Retinal pigment epithelial cell (primary cell): ENCODE data around the gene LOC101059915.

Experiments
- DNase-seq: peaks from one replicate; pipeline ENCODE4 v3.0.0-alpha.2; 2010; ENCODE audit warnings: low read depth
- H3K4me3 ChIP-seq: 2 replicates; pipeline ENCODE4 v1.5.1; 2011; ENCODE audit warnings: mild to moderate bottlenecking, low read length, control low read depth, moderate library complexity
- CTCF ChIP-seq: conservative IDR thresholded peaks from 2 replicates; pipeline ENCODE4 v1.5.1; 2011; ENCODE audit warnings: low read depth, low read length, control low read depth, inconsistent platforms

The LOC101059915 gene

GRCh38 chrX:71622032-71622575 is 45.2 kb upstream of the LOC101059915 start:
- no peak overlapping the region for H3K4me3 ChIP-seq
- no peak for TF ChIP-seq CTCF
- DNase-seq: no peak

- H3K4me3 ChIP-seq: no peak overlapping the region
- no peak for DNase-seq
- TF ChIP-seq CTCF: no peak
Observed at GRCh38 chrX:71622576-71623450, 44.5 kb upstream of the LOC101059915 start.

GRCh38 chrX:71623714-71624113 is 43.6 kb upstream of the LOC101059915 start:
- TF ChIP-seq CTCF: no peak
- no peak overlapping the region for H3K4me3 ChIP-seq
- no peak for DNase-seq

- H3K4me3 ChIP-seq: no peak overlapping the region
- DNase-seq: no peak
- TF ChIP-seq CTCF: no peak
Observed at GRCh38 chrX:71625471-71625870, 41.9 kb upstream of the LOC101059915 start.

- DNase-seq: no peak
- H3K4me3 ChIP-seq: no peak overlapping the region
- TF ChIP-seq CTCF: no peak
Observed at GRCh38 chrX:71626576-71626975, 40.8 kb upstream of the LOC101059915 start.

- DNase-seq: no peak
- TF ChIP-seq CTCF: no peak
- no peak overlapping the region for H3K4me3 ChIP-seq
Observed at GRCh38 chrX:71627588-71628404, 39.5 kb upstream of the LOC101059915 start.
